Measurements from ENCODE around the gene AURKAIP1.
A peak's percentile ranks its signal among the peaks of the same experiment; 100 is the strongest.

The AURKAIP1 gene

GRCh38 chr1:1331068-1331965, 43.7 kb downstream of the AURKAIP1 start, which contains the start of gene TAS1R3:
TAS1R3 (plus strand) TSS chr1:1331280; CDS start chr1:1331346, 66 bp downstream.
- Mint-ChIP-seq H3K4me3 (no peak within 1 kb of the TSS), H3K36me3 (ENCODE audit: insufficient read depth) (peaks cover 16% of the 10 kb centered on the region), H3K9me3 (no peaks in the 10 kb centered on the region), H3K4me1 (ENCODE audit: low read depth in 2 of 2) (peaks cover under 1 to 9% of the 10 kb centered on the region in 2 donors), H3K27ac (no peak within 1 kb of the TSS), H3K27me3 (no peaks in the 10 kb centered on the region)
- no peak for ATAC-seq (replicated peaks)
- no peak for DNase-seq

- Mint-ChIP-seq H3K27me3 (no peaks in the 10 kb centered on the region), H3K27ac (no peak overlapping the region), H3K4me3 (no peak overlapping the region), H3K4me1 (ENCODE audit: low read depth in 2 of 2) (peaks cover 6 to 14% of the 10 kb centered on the region in 2 donors), H3K9me3 (no peaks in the 10 kb centered on the region), H3K36me3 (ENCODE audit: insufficient read depth) (peaks cover 16% of the 10 kb centered on the region)
- ATAC-seq (replicated peaks) (no peak), DNase-seq (no peak)
Observed at GRCh38 chr1:1330366-1331067, 44.5 kb downstream of the AURKAIP1 start.

GRCh38 chr1:1329304-1330210, 45.5 kb downstream of the AURKAIP1 start:
- H3K27ac Mint-ChIP-seq = no peak overlapping the region
- H3K9me3 Mint-ChIP-seq = no peaks in the 10 kb centered on the region
- no peaks in the 10 kb centered on the region for H3K27me3 Mint-ChIP-seq
- no peak overlapping the region for H3K4me3 Mint-ChIP-seq
- no peak for DNase-seq
- peaks cover 7 to 17% of the 10 kb centered on the region in 2 donors for H3K4me1 Mint-ChIP-seq (ENCODE audit: low read depth in 2 of 2)
- H3K36me3 Mint-ChIP-seq (ENCODE audit: insufficient read depth) = peaks cover 17% of the 10 kb centered on the region
- ATAC-seq (replicated peaks) = no peak

DNA sequence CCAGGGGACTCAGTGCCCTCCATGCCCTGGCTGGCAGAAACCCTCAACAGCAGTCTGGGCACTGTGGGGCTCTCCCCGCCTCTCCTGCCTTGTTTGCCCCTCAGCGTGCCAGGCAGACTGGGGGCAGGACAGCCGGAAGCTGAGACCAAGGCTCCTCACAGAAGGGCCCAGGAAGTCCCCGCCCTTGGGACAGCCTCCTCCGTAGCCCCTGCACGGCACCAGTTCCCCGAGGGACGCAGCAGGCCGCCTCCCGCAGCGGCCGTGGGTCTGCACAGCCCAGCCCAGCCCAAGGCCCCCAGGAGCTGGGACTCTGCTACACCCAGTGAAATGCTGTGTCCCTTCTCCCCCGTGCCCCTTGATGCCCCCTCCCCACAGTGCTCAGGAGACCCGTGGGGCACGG, 46.8 kb downstream of the AURKAIP1 start:
- peaks cover 15 to 23% of the 10 kb centered on the region in 2 donors for H3K4me1 Mint-ChIP-seq (ENCODE audit: low read depth in 2 of 2)
- H3K27me3 Mint-ChIP-seq = no peaks in the 10 kb centered on the region
- ATAC-seq (replicated peaks) (no peak), DNase-seq (no peak)
- no peaks in the 10 kb centered on the region for H3K9me3 Mint-ChIP-seq
- H3K27ac Mint-ChIP-seq = no peak overlapping the region
- peaks cover 21% of the 10 kb centered on the region for H3K36me3 Mint-ChIP-seq (ENCODE audit: insufficient read depth)
- H3K4me3 Mint-ChIP-seq = no peak overlapping the region

DNA sequence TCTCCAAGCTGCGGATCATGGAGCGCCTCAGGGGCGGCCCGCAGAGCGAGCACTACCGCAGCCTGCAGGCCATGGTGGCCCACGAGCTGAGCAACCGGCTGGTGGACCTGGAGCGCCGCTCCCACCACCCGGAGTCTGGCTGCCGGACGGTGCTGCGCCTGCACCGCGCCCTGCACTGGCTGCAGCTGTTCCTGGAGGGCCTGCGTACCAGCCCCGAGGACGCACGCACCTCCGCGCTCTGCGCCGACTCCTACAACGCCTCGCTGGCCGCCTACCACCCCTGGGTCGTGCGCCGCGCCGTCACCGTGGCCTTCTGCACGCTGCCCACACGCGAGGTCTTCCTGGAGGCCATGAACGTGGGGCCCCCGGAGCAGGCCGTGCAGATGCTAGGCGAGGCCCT, 47.7 kb downstream of the AURKAIP1 start:
- Mint-ChIP-seq H3K4me1 (ENCODE audit: low read depth in 2 of 2) (peaks cover 19 to 26% of the 10 kb centered on the region in 2 donors), H3K36me3 (ENCODE audit: insufficient read depth) (peaks cover 16% of the 10 kb centered on the region), H3K27me3 (no peaks in the 10 kb centered on the region), H3K27ac (peak overlapping the region in 1 of 2 donors; percentile 57), H3K9me3 (no peaks in the 10 kb centered on the region), H3K4me3 (peak overlapping the region in 1 of 2 donors; percentile 44)
- ATAC-seq (replicated peaks) (no peak), DNase-seq (no peak)

- H3K9me3 Mint-ChIP-seq = no peaks in the 10 kb centered on the region
- H3K4me3 Mint-ChIP-seq = peak overlapping the region; percentile 86 to 92
- H3K36me3 Mint-ChIP-seq (ENCODE audit: insufficient read depth) = peaks cover 16% of the 10 kb centered on the region
- H3K27me3 Mint-ChIP-seq = no peaks in the 10 kb centered on the region
- DNase-seq (no peak), ATAC-seq (replicated peaks) (no peak)
- peaks cover 19 to 31% of the 10 kb centered on the region in 2 donors for H3K4me1 Mint-ChIP-seq (ENCODE audit: low read depth in 2 of 2)
- H3K27ac Mint-ChIP-seq = peak overlapping the region in 1 of 2 donors; percentile 91
Observed at GRCh38 chr1:1326075-1326605, 48.9 kb downstream of the AURKAIP1 start.

DNA sequence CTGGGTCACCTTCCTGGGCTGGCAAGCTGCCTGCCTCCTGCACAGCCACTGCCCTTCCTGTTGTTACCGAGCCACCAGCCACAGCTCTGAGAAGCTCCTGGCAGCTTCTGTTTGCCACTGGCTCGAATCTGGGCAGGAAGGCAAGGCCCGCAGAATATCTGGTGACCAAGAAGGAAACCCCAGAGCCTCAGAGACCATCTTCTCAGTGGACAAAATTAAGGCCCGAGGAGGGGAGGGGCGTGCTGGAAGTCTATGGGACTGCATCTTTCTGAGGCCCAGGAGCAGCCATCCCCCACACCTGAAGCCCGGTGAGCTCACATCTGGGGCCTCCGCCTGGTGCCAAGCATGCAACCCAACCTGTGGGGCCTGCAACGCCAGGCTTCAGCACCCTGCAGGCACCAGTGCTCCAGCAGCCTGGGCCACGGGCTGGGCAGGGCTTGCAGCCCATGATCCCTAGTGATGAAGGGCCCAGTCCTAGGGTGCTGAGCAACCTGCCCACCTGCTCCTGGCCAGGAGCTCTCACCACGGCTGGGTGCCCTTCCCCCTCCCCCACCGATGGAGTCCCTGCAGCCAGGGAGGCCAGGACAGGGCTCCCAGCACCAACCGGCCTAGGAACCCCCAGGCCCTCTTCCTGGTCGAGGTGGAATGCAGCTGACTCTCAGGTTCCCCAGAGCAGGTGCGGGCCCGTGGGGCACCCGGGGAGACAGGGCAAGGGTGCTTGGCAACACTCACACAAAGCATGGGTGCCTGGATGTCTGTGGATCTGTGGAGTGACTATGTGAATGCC, 49.5 kb downstream of the AURKAIP1 start:
- Mint-ChIP-seq H3K4me3 (peak overlapping the region; percentile 86 to 92), H3K27ac (peak overlapping the region in 1 of 2 donors; percentile 91), H3K9me3 (no peaks in the 10 kb centered on the region), H3K36me3 (ENCODE audit: insufficient read depth) (peaks cover 16% of the 10 kb centered on the region), H3K27me3 (no peaks in the 10 kb centered on the region), H3K4me1 (ENCODE audit: low read depth in 2 of 2) (peaks cover 19 to 31% of the 10 kb centered on the region in 2 donors)
- DNase-seq (no peak), ATAC-seq (replicated peaks) (no peak)

GRCh38 chr1:1324524-1325287, 50.3 kb downstream of the AURKAIP1 start, which contains the start of the genes CPTP and INTS11:
CPTP (plus strand) TSS chr1:1324802; CDS start chr1:1326911, 2,109 bp downstream.
INTS11 (minus strand) TSS chr1:1324660; CDS start chr1:1324608, 52 bp downstream.
- Mint-ChIP-seq H3K4me3 (peak within 1 kb of the TSS; percentile 86 to 92), H3K36me3 (ENCODE audit: insufficient read depth) (peaks cover 17% of the 10 kb centered on the region), H3K27ac (peak within 1 kb of the TSS; percentile 90 to 91), H3K27me3 (no peaks in the 10 kb centered on the region), H3K9me3 (no peaks in the 10 kb centered on the region), H3K4me1 (ENCODE audit: low read depth in 2 of 2) (peaks cover 19 to 28% of the 10 kb centered on the region in 2 donors)
- DNase-seq (peak; percentile 91 to 94 (median 93)), ATAC-seq (replicated peaks) (peak; percentile 86)

- ATAC-seq (replicated peaks) (peak; percentile 48), DNase-seq (no peak)
- H3K27me3 Mint-ChIP-seq = no peaks in the 10 kb centered on the region
- H3K4me1 Mint-ChIP-seq (ENCODE audit: low read depth in 2 of 2) = peaks cover 19 to 29% of the 10 kb centered on the region in 2 donors
- no peaks in the 10 kb centered on the region for H3K9me3 Mint-ChIP-seq
- peak overlapping the region; percentile 86 to 92 for H3K4me3 Mint-ChIP-seq
- peaks cover 23% of the 10 kb centered on the region for H3K36me3 Mint-ChIP-seq (ENCODE audit: insufficient read depth)
- peak overlapping the region; percentile 76 to 91 for H3K27ac Mint-ChIP-seq
Observed at GRCh38 chr1:1324084-1324523, 50.9 kb downstream of the AURKAIP1 start.
